Smooth muscle cell (in vitro differentiated cells): ENCODE measurements around the gene ILDR1. TPM values are rescaled to one million over a fixed set of nuclear protein-coding genes. Genes with fewer than 3 reads are reported as not detected.

Source experiments
- DNase-seq: peaks from one replicate; lab custom pipeline; 2025; ENCODE audit not compliant: unreplicated experiment; lab: John Stamatoyannopoulos, UW
- H2AFZ ChIP-seq: fragments of 200-600 bp; sonication (generic); 2 replicates; pipeline ENCODE4 v1.6.0; 2016; ENCODE audit warnings: antibody characterized with exemption, low read depth, mild to moderate bottlenecking
- H3F3A ChIP-seq: fragments of 200-600 bp; sonication (generic); 2 replicates; pipeline ENCODE4 v1.6.0; 2017; ENCODE audit warnings: antibody characterized with exemption, low read depth
- H3K27ac ChIP-seq: fragments of 200-600 bp; sonication (generic); 2 replicates; pipeline ENCODE4 v1.5.1; 2016; ENCODE audit warnings: low read depth, mild to moderate bottlenecking
- H3K27me3 ChIP-seq: fragments of 200-600 bp; sonication (generic); 2 replicates; pipeline ENCODE4 v1.6.1; 2016; ENCODE audit warnings: low read depth, mild to moderate bottlenecking
- H3K36me3 ChIP-seq: fragments of 200-600 bp; sonication (generic); 2 replicates; pipeline ENCODE4 v1.5.1; 2016; ENCODE audit warnings: low read depth
- H3K4me1 ChIP-seq: fragments of 200-600 bp; sonication (generic); 2 replicates; pipeline ENCODE4 v1.5.1; 2016; ENCODE audit warnings: low read depth
- H3K4me2 ChIP-seq: fragments of 200-600 bp; sonication (generic); 2 replicates; pipeline ENCODE4 v1.6.0; 2016; ENCODE audit warnings: mild to moderate bottlenecking
- H3K4me3 ChIP-seq: fragments of 200-600 bp; sonication (generic); 2 replicates; pipeline ENCODE4 v1.5.1; 2016; ENCODE audit warnings: mild to moderate bottlenecking
- H3K79me2 ChIP-seq: fragments of 200-600 bp; sonication (generic); 2 replicates; pipeline ENCODE4 v1.6.0; 2016; ENCODE audit warnings: low read depth, mild to moderate bottlenecking
- H3K9ac ChIP-seq: fragments of 200-600 bp; sonication (generic); 2 replicates; pipeline ENCODE4 v1.6.0; 2016; ENCODE audit warnings: low read depth
- H3K9me3 ChIP-seq: fragments of 200-600 bp; sonication (generic); replicated peaks from 2 replicates; pipeline ENCODE4 v1.5.1; 2016; ENCODE audit warnings: low read depth
- H4K20me1 ChIP-seq: fragments of 200-600 bp; sonication (generic); 2 replicates; pipeline ENCODE4 v1.6.0; 2016; ENCODE audit warnings: low read depth
- CTCF ChIP-seq: fragments of 200-600 bp; sonication (generic); IDR thresholded peaks from 2 replicates; pipeline ENCODE4 v1.5.1; 2017; ENCODE audit warnings: borderline replicate concordance, mild to moderate bottlenecking, antibody characterized with exemption; ENCODE audit not compliant: insufficient read depth, poor library complexity, severe bottlenecking
- WGBS: methylation state at CpG from one replicate; pipeline ENCODE4 v1.1.7; 2016; ENCODE audit warnings: low lambda C conversion rate; 5-methylcytosine and 5-hydroxymethylcytosine counted together
- polyA plus RNA-seq: library from polyadenylated mRNA; unstranded; fragments of >200 nt; fragmentation: Nextera tagmentation; extraction: Ambion mirVana; gene quantifications from 2 replicates; pipeline ENCODE4 v1.2.1, GENCODE V29; 2016
- total RNA-seq: library from RNA; depleted of rRNA; stranded (reverse); fragments of >200 nt; gene quantifications from 2 replicates; pipeline ENCODE4 v1.2.3, GENCODE V29; 2014

ILDR1 gene
- total and polyA plus RNA-seq, 2 experiments from 2014 or later = 1.4 TPM; not detected in 1

DNA sequence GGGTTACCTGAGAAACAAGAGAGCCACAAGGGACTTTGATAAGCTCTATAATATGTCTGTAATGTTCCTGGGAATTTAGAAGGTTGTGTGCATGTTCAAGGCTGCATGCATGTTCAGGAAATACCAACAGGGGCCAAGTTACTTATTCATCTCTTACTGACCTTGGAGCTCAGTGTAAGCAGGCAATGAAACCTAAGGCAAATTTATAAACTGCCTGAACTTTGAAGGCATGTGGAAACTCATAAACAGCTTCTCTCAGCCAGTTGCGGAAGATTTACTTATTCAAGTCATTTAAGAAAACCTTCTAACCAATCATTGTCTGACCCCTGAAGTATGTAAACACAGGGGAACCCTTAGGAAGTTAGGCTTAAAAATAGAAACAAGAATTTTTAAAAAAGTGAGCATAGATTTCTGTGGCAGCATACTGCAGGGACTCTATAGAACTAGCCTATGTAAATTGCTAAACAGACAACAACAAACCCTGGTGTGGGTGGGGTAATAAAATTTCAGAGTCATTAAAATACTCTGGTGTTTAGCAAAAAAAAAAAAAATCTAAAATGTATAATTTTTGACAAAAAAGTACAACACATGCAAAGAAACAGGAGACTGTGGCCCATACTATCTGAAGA is 70.6 kb downstream of the ILDR1 start:
- no peak for DNase-seq
- H2AFZ ChIP-seq = no peak overlapping the region
- H4K20me1 ChIP-seq = no peaks in the 10 kb centered on the region
- no peak overlapping the region for H3K9ac ChIP-seq
- no peaks in the 10 kb centered on the region for H3K9me3 ChIP-seq
- H3K4me3 ChIP-seq = no peak overlapping the region
- H3F3A ChIP-seq = no peaks in the 10 kb centered on the region
- WGBS = 0% methylated on average over 1 of the region's 1 CpG
- no peaks in the 10 kb centered on the region for H3K4me1 ChIP-seq
- no peaks in the 10 kb centered on the region for H3K79me2 ChIP-seq
- TF ChIP-seq CTCF = no peak
- no peak overlapping the region for H3K27ac ChIP-seq
- no peak overlapping the region for H3K4me2 ChIP-seq
- no peaks in the 10 kb centered on the region for H3K36me3 ChIP-seq
- H3K27me3 ChIP-seq = no peaks in the 10 kb centered on the region

DNA sequence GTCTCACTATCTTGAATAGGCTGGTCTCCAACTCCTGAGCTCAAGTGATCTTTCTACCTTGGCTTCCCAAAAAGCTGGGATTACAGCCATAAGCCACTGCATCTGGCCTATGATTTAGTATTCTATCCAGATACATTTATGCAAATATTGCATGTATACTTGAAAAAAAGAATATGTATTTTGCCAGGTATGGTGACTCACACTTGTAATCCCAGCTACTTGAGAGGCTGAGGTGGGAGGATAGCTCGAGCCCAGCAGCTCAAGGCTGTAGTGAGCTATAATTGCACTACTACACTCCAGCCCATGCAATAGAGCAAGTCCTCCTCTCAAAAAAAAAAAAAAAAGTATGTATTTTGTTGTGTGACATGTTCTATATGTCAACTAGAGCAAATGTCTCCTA is 73.4 kb downstream of the ILDR1 start:
- Histone ChIP-seq H3K4me2 (no peak overlapping the region), H3K27me3 (no peaks in the 10 kb centered on the region), H3K4me1 (no peaks in the 10 kb centered on the region), H2AFZ (no peak overlapping the region), H3K79me2 (no peaks in the 10 kb centered on the region), H3K27ac (no peak overlapping the region), H3F3A (no peaks in the 10 kb centered on the region), H3K36me3 (no peaks in the 10 kb centered on the region), H3K4me3 (no peak overlapping the region), H4K20me1 (no peaks in the 10 kb centered on the region), H3K9ac (no peak overlapping the region), H3K9me3 (no peaks in the 10 kb centered on the region)
- no peak for TF ChIP-seq CTCF
- no peak for DNase-seq
- 95% methylated on average over 1 of the region's 1 CpG for WGBS

DNA sequence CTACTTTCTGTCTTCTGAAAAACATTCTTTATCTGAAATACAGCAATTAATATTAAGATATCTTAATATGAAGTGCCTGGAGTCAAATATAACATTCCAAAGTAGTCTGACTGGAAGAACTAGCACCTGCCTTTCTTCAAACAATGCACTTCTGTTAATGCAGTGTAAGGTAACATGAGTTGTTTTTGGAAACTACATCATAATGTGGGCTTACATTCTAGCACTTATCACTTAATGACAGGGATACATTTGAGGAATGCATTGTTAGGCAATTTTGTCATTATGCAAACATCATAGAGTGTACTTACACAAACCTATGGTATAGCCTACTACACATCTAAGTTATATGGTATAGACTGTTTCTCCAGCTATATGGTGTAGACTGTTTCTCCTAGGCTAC is 78.6 kb downstream of the ILDR1 start:
- Histone ChIP-seq H3F3A (no peaks in the 10 kb centered on the region), H3K27ac (peak overlapping the region; percentile 79), H3K4me3 (no peak overlapping the region), H3K9ac (no peak overlapping the region), H2AFZ (no peak overlapping the region), H4K20me1 (no peaks in the 10 kb centered on the region), H3K27me3 (no peaks in the 10 kb centered on the region), H3K9me3 (no peaks in the 10 kb centered on the region), H3K4me2 (no peak overlapping the region), H3K36me3 (no peaks in the 10 kb centered on the region), H3K79me2 (no peaks in the 10 kb centered on the region), H3K4me1 (no peaks in the 10 kb centered on the region)
- TF ChIP-seq CTCF = no peak
- no peak for DNase-seq

DNA sequence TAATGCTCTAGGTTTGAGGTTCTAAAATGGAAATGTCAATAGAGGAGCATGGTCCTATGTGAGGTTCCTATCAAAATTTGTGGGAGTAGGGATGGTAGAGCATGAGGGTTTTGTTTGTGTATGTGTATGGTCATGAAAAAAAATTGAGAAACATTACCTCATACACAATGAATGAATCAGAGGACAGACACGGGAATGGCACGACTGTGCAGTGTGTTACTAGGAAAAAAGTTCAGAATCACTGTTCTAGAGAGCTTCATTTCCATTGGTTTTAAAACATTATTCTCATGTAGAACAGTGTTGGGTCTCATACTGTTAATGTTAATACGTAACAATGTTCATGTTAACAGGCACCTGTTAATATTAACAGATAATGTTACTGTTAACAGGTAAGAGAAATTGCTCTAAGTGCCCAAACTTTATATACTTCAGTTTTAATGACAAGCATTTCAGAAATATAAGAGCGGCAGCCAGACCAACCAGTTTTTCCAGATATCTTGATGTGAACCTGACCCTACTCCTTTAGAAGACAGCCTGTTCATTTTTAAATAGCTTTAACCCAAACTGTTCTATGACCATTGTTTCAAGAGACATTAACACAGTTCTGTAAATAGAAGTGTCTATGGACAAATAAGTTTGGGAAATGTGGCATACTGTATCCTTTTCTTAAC is 79.8 kb downstream of the ILDR1 start:
- Histone ChIP-seq H3K27ac (peak overlapping the region; percentile 79), H3F3A (no peaks in the 10 kb centered on the region), H3K9me3 (no peaks in the 10 kb centered on the region), H3K27me3 (no peaks in the 10 kb centered on the region), H3K9ac (peak overlapping the region; percentile 36), H3K79me2 (no peaks in the 10 kb centered on the region), H3K4me1 (no peaks in the 10 kb centered on the region), H2AFZ (no peak overlapping the region), H4K20me1 (no peaks in the 10 kb centered on the region), H3K4me2 (no peak overlapping the region), H3K36me3 (no peaks in the 10 kb centered on the region), H3K4me3 (no peak overlapping the region)
- 75% methylated on average over 4 of the region's 4 CpGs for WGBS
- no peak for TF ChIP-seq CTCF
- no peak for DNase-seq
